Naive thymus-derived CD8-positive, alpha-beta T cell (primary cell): ENCODE measurements around the gene COA1. TPM values are rescaled to one million over a fixed set of nuclear protein-coding genes. Genes with fewer than 3 reads are reported as not detected.

ENCODE experiments used
- ATAC-seq, 2 donors: fragments of 150-1000 bp; cut with Tn5 transposase in 1 of 2; sonication (Bioruptor Pico), chemical (Tn5 transposase) in 1 of 2; 1 replicate in 1 of 2; 2 replicates in 1 of 2; pipeline ENCODE4 v1.10.0; 2021; ENCODE audit warnings: mild to moderate bottlenecking in 2 of 2, moderate library complexity in 2 of 2
- POLR2A ChIA-PET: fragments of 350-600 bp; sonication (Branson Sonifier 250); formaldehyde crosslinking; loops from one replicate; lab custom pipeline; 2021; ENCODE audit warnings: antibody characterized with exemption; lab: Charles Lee
- DNase-seq, 10 donors: peaks; one replicate each; pipeline versions ENCODE4 v3.0.0 to v3.0.0-alpha.2; 2020 to 2022
- H3K27ac Mint-ChIP-seq, 10 donors: one replicate each; pipeline ENCODE4 v1.8.0; 2020 to 2022; ENCODE audit warnings: mild to moderate bottlenecking in 10 of 10, mixed read lengths in 10 of 10, moderate library complexity in 4 of 10, inconsistent platforms in 1 of 10
- H3K27me3 Mint-ChIP-seq, 5 donors: one replicate each; pipeline ENCODE4 v1.8.0; 2021 to 2022; ENCODE audit warnings: mixed read lengths in 5 of 5
- H3K36me3 Mint-ChIP-seq, 3 donors: one replicate each; pipeline ENCODE4 v1.8.0; 2020 to 2022; ENCODE audit warnings: mixed read lengths in 3 of 3, mild to moderate bottlenecking in 2 of 3, inconsistent platforms in 1 of 3
- H3K4me1 Mint-ChIP-seq, 4 donors: one replicate each; pipeline ENCODE4 v1.8.0; 2021 to 2022; ENCODE audit warnings: mixed read lengths in 4 of 4
- H3K4me3 Mint-ChIP-seq, 10 donors: one replicate each; pipeline ENCODE4 v1.8.0; 2020 to 2022; ENCODE audit warnings: mild to moderate bottlenecking in 10 of 10, mixed read lengths in 10 of 10, moderate library complexity in 6 of 10, inconsistent platforms in 1 of 10
- H3K9me3 Mint-ChIP-seq, 9 donors: one replicate each; pipeline ENCODE4 v1.8.0; 2020 to 2022; ENCODE audit warnings: mixed read lengths in 9 of 9, mild to moderate bottlenecking in 3 of 9, inconsistent platforms in 1 of 9, moderate library complexity in 1 of 9
- polyA plus RNA-seq, 3 donors: library from polyadenylated mRNA; unstranded; fragments of 300-500 nt; fragmentation: Illumina TruSeq; gene quantifications; one replicate each; pipeline ENCODE4 v1.2.3, GENCODE V29; 2021
- total RNA-seq, 8 experiments: library from RNA in 2 of 8; stranded (reverse) in 2 of 8; gene quantifications; one replicate each; pipeline ENCODE4 v1.2.3 and lab custom pipeline; 2021 to 2026

Gene COA1
- total and polyA plus RNA-seq, 5 experiments from 2014 or later, result 102 to 219 (median 121) TPM

GRCh38 chr7:43646603-43647338 lies 82.6 kb downstream of the COA1 start:
- DNase-seq, result no peak
- Mint-ChIP-seq H3K9me3 (no peaks in the 10 kb centered on the region), H3K4me3 (peak overlapping the region; percentile 77 to 91 (median 86)), H3K36me3 (peaks cover 4 to 36% (median 23%) of the 10 kb centered on the region in 3 donors), H3K27ac (peak overlapping the region in 9 of 10 donors; percentile 93 to 100 (median 99)), H3K4me1 (peaks cover 46 to 98% (median 94%) of the 10 kb centered on the region in 4 donors), H3K27me3 (no peaks in the 10 kb centered on the region)
- POLR2A ChIA-PET, result interaction anchor here (0.5 to 16.9 kb wide), 14 partner anchors 8 to 59 kb away, joined by 3 to 373 read pairs (median 5); partner anchors contain the start of gene STK17A
- ATAC-seq, result no peak

DNA sequence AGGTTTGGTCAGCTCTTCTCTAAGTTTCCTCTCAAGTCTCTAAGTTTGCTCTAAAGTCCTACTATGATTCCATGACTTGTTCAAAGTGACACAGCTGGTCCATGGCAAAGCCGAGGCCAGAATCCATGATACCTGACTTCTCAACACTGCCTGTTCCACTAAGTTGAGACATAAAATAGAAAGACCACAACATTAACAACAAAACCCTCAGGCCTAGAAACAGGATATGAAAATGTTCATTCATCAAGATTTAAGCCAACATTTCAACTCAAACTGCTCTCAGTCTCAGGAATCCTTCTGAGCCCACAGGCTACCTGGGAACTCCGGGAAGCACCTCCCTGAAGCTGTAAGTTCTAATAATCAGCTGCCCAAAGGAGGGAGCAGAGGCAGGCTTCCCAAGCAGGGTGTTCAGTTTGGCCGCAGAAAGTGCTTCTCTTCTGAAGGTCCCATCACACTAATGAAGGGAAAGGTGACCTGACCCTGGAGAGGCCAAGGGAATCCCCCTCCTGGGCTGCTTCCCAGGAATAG lies 83.6 kb downstream of the COA1 start:
- Mint-ChIP-seq H3K9me3 (peaks cover 0 to under 1% (median 0%) of the 10 kb centered on the region in 9 donors), H3K36me3 (peaks cover 8 to 44% (median 26%) of the 10 kb centered on the region in 3 donors), H3K27me3 (no peaks in the 10 kb centered on the region), H3K4me1 (peaks cover 40 to 98% (median 92%) of the 10 kb centered on the region in 4 donors), H3K27ac (peak overlapping the region in 9 of 10 donors; percentile 93 to 100 (median 99)), H3K4me3 (peak overlapping the region; percentile 77 to 91 (median 86))
- POLR2A ChIA-PET, result interaction anchor here (0.5 to 16.9 kb wide), 8 partner anchors 15 to 58 kb away, joined by 3 to 373 read pairs (median 6); partner anchors contain the start of gene STK17A
- ATAC-seq (no peak), DNase-seq (no peak)

DNA sequence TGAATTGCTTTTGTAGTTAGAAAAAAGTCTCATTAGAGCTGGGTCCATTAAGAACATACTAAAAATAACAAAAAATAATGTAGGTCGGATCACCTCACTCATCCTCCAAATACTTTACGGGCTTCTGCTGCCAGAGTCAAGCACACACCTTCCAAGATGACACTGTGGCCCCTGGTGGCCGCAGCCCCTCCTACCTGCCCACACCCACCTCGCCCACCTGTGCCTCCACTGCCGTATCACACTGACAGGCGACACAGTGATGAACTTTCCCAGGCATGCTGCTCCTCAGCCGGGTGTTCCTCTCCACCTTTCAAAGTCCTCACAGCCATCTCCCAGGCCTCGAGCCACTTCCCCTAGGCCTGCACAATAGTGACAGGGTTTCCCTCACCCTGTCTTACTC lies 85.5 kb downstream of the COA1 start:
- Mint-ChIP-seq H3K27ac (peak overlapping the region in 9 of 10 donors; percentile 90 to 99 (median 94)), H3K27me3 (no peaks in the 10 kb centered on the region), H3K4me1 (peaks cover 46 to 99% (median 95%) of the 10 kb centered on the region in 4 donors), H3K4me3 (peak overlapping the region; percentile 45 to 88 (median 76)), H3K9me3 (peaks cover 0 to 1% (median 0%) of the 10 kb centered on the region in 9 donors), H3K36me3 (peaks cover 10 to 63% (median 39%) of the 10 kb centered on the region in 3 donors)
- ATAC-seq, result no peak
- no peak for DNase-seq
- POLR2A ChIA-PET, result interaction anchor here (1.1 to 16.9 kb wide), 5 partner anchors 13 to 56 kb away, joined by 3 to 373 read pairs (median 6); partner anchors contain the start of gene STK17A

- H3K36me3 Mint-ChIP-seq, result peaks cover 10 to 71% (median 41%) of the 10 kb centered on the region in 3 donors
- H3K4me1 Mint-ChIP-seq, result peaks cover 42 to 98% (median 95%) of the 10 kb centered on the region in 4 donors
- POLR2A ChIA-PET, result interaction anchor here (0.6 to 16.9 kb wide), 6 partner anchors 12 to 70 kb away, joined by 3 to 373 read pairs (median 5); partner anchors contain the start of gene STK17A
- ATAC-seq, result peak in 1 of 2 donors; percentile 11
- H3K9me3 Mint-ChIP-seq, result peaks cover 0 to 1% (median 0%) of the 10 kb centered on the region in 9 donors
- no peaks in the 10 kb centered on the region for H3K27me3 Mint-ChIP-seq
- H3K4me3 Mint-ChIP-seq, result peak overlapping the region; percentile 45 to 88 (median 76)
- DNase-seq, result no peak
- H3K27ac Mint-ChIP-seq, result peak overlapping the region in 9 of 10 donors; percentile 90 to 99 (median 94)
Measured at GRCh38 chr7:43642897-43643630, 86.3 kb downstream of the COA1 start.

GRCh38 chr7:43640679-43641078 lies 88.6 kb downstream of the COA1 start:
- DNase-seq, result no peak
- peak overlapping the region in 6 of 10 donors; percentile 26 to 80 (median 70) for H3K4me3 Mint-ChIP-seq
- H3K27ac Mint-ChIP-seq, result peak overlapping the region in 9 of 10 donors; percentile 81 to 99 (median 94)
- H3K27me3 Mint-ChIP-seq, result no peaks in the 10 kb centered on the region
- no peak for ATAC-seq
- peaks cover 14 to 88% (median 49%) of the 10 kb centered on the region in 3 donors for H3K36me3 Mint-ChIP-seq
- peaks cover 0 to 1% (median 0%) of the 10 kb centered on the region in 9 donors for H3K9me3 Mint-ChIP-seq
- H3K4me1 Mint-ChIP-seq, result peaks cover 49 to 98% (median 93%) of the 10 kb centered on the region in 4 donors
- POLR2A ChIA-PET, result interaction anchor here (0.8 to 16.9 kb wide), 6 partner anchors 9 to 59 kb away, joined by 4 to 373 read pairs (median 48); partner anchors contain the start of gene STK17A

DNA sequence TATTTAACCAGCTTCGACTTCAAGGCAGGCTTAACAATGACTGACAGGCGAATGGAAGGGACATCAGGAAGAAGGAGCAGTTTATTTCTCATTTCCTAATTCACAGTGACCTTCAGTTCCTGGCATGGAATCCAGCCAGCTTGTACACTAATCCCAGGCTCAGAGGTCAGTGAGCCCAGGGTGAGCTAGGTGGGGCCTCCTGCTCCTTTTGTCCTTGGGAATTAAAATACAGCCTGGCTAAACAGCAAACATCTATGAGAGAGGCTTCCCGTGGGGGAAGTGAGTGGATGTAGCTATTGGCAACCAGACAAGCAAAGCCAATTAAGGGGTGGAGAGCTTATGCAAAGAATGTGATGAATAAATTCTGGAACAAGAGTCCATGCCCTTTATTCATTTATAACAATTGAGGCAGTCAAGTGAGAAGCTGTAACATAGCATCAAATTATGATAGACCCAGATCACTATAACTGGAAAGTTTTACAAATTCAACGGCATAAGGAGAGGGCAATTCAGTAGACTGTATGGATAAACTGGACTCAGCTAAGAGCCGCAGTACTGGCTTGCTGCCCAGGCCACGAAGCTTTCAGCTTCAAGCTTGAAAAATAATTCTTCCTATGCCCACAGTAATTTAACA lies 89.3 kb downstream of the COA1 start:
- POLR2A ChIA-PET, result interaction anchor here (0.6 to 16.9 kb wide), 8 partner anchors 9 to 60 kb away, joined by 3 to 373 read pairs (median 18); partner anchors contain the start of gene STK17A
- DNase-seq, result peak in 2 of 10 donors; percentile 40 to 42
- peaks cover 47 to 97% (median 92%) of the 10 kb centered on the region in 4 donors for H3K4me1 Mint-ChIP-seq
- peaks cover 11 to 90% (median 45%) of the 10 kb centered on the region in 3 donors for H3K36me3 Mint-ChIP-seq
- peak; percentile 12 to 37 for ATAC-seq
- peak overlapping the region in 8 of 10 donors; percentile 63 to 80 (median 74) for H3K4me3 Mint-ChIP-seq
- H3K27ac Mint-ChIP-seq, result peak overlapping the region in 9 of 10 donors; percentile 89 to 99 (median 94)
- H3K9me3 Mint-ChIP-seq, result peaks cover 0 to 1% (median 0%) of the 10 kb centered on the region in 9 donors
- H3K27me3 Mint-ChIP-seq, result no peaks in the 10 kb centered on the region

GRCh38 chr7:43637114-43637806 lies 92.1 kb downstream of the COA1 start:
- DNase-seq (peak in 1 of 10 donors; percentile 44), ATAC-seq (peak; percentile 33 to 76)
- H3K36me3 Mint-ChIP-seq, result peaks cover 11 to 91% (median 50%) of the 10 kb centered on the region in 3 donors
- peaks cover 48 to 97% (median 93%) of the 10 kb centered on the region in 4 donors for H3K4me1 Mint-ChIP-seq
- H3K27me3 Mint-ChIP-seq, result no peaks in the 10 kb centered on the region
- H3K4me3 Mint-ChIP-seq, result peak overlapping the region; percentile 40 to 81 (median 68)
- H3K9me3 Mint-ChIP-seq, result peaks cover 0 to 1% (median 0%) of the 10 kb centered on the region in 9 donors
- POLR2A ChIA-PET, result interaction anchor here (0.8 to 16.9 kb wide), 8 partner anchors 6 to 52 kb away, joined by 3 to 373 read pairs (median 68); partner anchors contain the start of gene STK17A
- H3K27ac Mint-ChIP-seq, result peak overlapping the region in 9 of 10 donors; percentile 87 to 99 (median 94)

DNA sequence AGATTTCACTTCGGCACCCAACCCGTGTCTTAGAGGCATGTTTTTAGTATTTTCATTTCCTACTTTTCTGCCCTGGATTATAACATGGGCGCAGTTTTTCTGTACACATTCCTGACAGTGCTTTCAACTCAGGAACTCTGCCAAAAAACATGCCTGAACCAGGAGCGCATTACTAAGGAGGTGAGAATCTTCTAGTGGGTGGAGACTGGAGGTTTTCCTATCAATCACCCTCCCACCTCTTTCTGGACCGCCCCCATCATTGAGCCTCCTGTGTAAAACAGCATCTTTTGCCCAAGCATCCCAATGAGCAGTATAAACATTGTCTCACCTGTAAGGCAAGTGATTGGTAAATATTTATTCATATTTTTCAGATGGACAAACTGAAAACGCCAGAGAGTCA lies 93.2 kb downstream of the COA1 start:
- H3K27me3 Mint-ChIP-seq, result no peaks in the 10 kb centered on the region
- H3K4me1 Mint-ChIP-seq, result peaks cover 52 to 97% (median 94%) of the 10 kb centered on the region in 4 donors
- peaks cover 16 to 93% (median 58%) of the 10 kb centered on the region in 3 donors for H3K36me3 Mint-ChIP-seq
- peaks cover 0 to 1% (median 0%) of the 10 kb centered on the region in 9 donors for H3K9me3 Mint-ChIP-seq
- H3K27ac Mint-ChIP-seq, result peak overlapping the region in 8 of 10 donors; percentile 84 to 99 (median 94)
- POLR2A ChIA-PET, result interaction anchor here (0.8 to 12.7 kb wide), 5 partner anchors 10 to 51 kb away, joined by 3 to 306 read pairs (median 44); partner anchors contain the start of gene STK17A
- ATAC-seq (no peak), DNase-seq (no peak)
- H3K4me3 Mint-ChIP-seq, result peak overlapping the region in 2 of 10 donors; percentile 14 to 30

DNA sequence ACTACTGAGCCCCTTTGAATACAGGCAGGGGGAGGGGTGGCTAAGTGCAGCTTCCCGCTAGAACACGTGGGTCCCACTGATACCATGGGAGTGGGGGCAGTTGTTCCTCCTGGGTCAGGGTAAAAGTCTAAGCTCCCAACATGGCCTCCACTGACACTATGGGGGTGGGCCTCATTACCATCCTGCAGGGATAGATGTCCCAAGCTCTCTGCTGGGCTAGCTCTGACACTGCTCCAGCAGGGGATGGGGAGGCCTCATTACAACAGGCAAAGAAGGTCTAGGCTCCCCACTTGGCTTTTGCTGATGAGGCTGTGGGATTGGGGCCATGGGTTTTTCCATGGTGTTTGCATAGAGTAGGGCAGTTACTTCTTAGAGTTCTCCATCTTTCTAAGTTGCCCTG lies 94.9 kb downstream of the COA1 start:
- no peak for DNase-seq
- Mint-ChIP-seq H3K27ac (peak overlapping the region in 9 of 10 donors; percentile 91 to 99 (median 95)), H3K4me1 (peaks cover 46 to 95% (median 90%) of the 10 kb centered on the region in 4 donors), H3K4me3 (peak overlapping the region in 8 of 10 donors; percentile 30 to 83 (median 76)), H3K27me3 (no peaks in the 10 kb centered on the region), H3K9me3 (no peaks in the 10 kb centered on the region), H3K36me3 (peaks cover 10 to 90% (median 50%) of the 10 kb centered on the region in 3 donors)
- POLR2A ChIA-PET, result interaction anchor here (1.1 to 12.7 kb wide), 7 partner anchors 12 to 64 kb away, joined by 3 to 306 read pairs (median 14); partner anchors contain the start of gene STK17A
- no peak for ATAC-seq

- peaks cover 10 to 90% (median 47%) of the 10 kb centered on the region in 3 donors for H3K36me3 Mint-ChIP-seq
- H3K4me3 Mint-ChIP-seq, result peak overlapping the region; percentile 21 to 83 (median 76)
- peak overlapping the region in 9 of 10 donors; percentile 91 to 99 (median 95) for H3K27ac Mint-ChIP-seq
- POLR2A ChIA-PET, result interaction anchor here (0.7 to 12.7 kb wide), 8 partner anchors 12 to 67 kb away, joined by 3 to 306 read pairs (median 8); partner anchors contain the start of gene STK17A
- peaks cover 51 to 95% (median 93%) of the 10 kb centered on the region in 4 donors for H3K4me1 Mint-ChIP-seq
- H3K27me3 Mint-ChIP-seq, result no peaks in the 10 kb centered on the region
- peak; percentile 26 to 55 for ATAC-seq
- H3K9me3 Mint-ChIP-seq, result no peaks in the 10 kb centered on the region
- DNase-seq, result peak in 2 of 10 donors; percentile 39 to 47
Measured at GRCh38 chr7:43632746-43633145, 96.6 kb downstream of the COA1 start.
